Gastrocnemius medialis (tissue), 4 donors: ENCODE data around the gene ARL13A.

Experiments
- CTCF ChIP-seq, 5 experiments: fragments of 450-650 bp in 3 of 5; fragments of 200-600 bp in 2 of 5; sonication (generic) in 2 of 5; IDR thresholded peaks in 4 of 5; conservative IDR thresholded peaks in 1 of 5; 1 replicate in 4 of 5; 2 replicates in 1 of 5; pipeline ENCODE4 v1.5.1; 2016 to 2019; ENCODE audit warnings: antibody characterized with exemption in 5 of 5, mild to moderate bottlenecking in 3 of 5, moderate library complexity in 3 of 5
- POLR2A ChIP-seq, 2 donors: fragments of 450-650 bp; IDR thresholded peaks; one replicate each; pipeline ENCODE4 v1.6.1; 2017; ENCODE audit warnings: antibody characterized with exemption in 2 of 2, mild to moderate bottlenecking in 2 of 2, moderate library complexity in 2 of 2

- TF ChIP-seq CTCF (IDR thresholded peaks at IDR 0.05 in 4 of 5, conservative IDR thresholded peaks at IDR 0.05 in 1 of 5): no peak
- TF ChIP-seq POLR2A (IDR thresholded peaks at IDR 0.05): no peak
These were observed 26.0 kb downstream of the ARL13A start for GRCh38 chrX:100995469-100995868.
